ENCODE results near the gene COTL1. TPM values are rescaled to one million over a fixed set of nuclear protein-coding genes. Genes with fewer than 3 reads are reported as not detected.

COTL1 gene
- total RNA-seq, 1 donor from 2014 or later = 210 TPM

DNA sequence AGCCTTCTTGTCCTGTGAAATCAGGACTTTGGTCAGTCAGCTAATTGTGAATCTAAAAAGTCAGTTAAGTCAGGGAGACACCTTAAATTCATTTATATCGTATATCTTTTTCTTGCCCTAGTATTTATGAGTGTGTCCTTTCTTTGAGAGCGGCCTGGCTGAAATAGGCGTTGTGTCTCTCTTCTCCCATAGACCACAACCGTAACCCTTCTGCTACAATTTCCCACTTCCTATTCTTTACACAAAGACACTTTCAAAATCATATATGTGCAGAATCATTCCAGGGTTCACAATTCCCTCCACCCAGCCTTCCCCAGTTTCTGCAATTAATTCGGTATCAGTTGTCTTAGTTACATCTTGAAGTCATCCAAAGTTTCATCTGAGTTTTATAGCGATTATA is 14.0 kb upstream of the COTL1 start:
- TF ChIP-seq, protein P1, sequence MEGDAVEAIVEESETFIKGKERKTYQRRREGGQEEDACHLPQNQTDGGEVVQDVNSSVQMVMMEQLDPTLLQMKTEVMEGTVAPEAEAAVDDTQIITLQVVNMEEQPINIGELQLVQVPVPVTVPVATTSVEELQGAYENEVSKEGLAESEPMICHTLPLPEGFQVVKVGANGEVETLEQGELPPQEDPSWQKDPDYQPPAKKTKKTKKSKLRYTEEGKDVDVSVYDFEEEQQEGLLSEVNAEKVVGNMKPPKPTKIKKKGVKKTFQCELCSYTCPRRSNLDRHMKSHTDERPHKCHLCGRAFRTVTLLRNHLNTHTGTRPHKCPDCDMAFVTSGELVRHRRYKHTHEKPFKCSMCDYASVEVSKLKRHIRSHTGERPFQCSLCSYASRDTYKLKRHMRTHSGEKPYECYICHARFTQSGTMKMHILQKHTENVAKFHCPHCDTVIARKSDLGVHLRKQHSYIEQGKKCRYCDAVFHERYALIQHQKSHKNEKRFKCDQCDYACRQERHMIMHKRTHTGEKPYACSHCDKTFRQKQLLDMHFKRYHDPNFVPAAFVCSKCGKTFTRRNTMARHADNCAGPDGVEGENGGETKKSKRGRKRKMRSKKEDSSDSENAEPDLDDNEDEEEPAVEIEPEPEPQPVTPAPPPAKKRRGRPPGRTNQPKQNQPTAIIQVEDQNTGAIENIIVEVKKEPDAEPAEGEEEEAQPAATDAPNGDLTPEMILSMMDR (IDR thresholded peaks at IDR 0.05; ENCODE audit: insufficient read depth, low read length, poor library complexity, severe bottlenecking) = no peak
- no peak for DNase-seq (ENCODE audit: low read depth)
- H3K4me3 ChIP-seq (ENCODE audit: low read depth, low read length) = no peak overlapping the region
- H3K36me3 ChIP-seq (ENCODE audit: control insufficient read depth, insufficient read depth, low read length) = no peaks in the 10 kb centered on the region
- no peaks in the 10 kb centered on the region for H3K27me3 ChIP-seq (ENCODE audit: control insufficient read depth, insufficient read depth, low read length)

DNA sequence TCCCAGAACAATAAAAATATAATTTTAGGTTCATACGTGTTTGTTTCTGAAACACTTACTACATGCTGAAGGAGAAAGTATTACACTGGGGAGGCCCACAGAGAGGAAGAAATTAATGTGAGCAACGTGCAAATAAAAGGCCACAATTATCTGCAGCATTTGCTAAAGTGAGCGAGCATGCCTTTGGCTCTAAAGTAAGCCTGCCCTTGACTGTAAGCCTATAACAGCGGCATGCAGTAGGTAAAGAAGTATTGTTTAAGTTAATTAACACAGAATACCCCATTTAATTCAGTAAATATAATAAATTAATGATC is 13.2 kb upstream of the COTL1 start:
- no peak for DNase-seq (ENCODE audit: low read depth)
- no peak overlapping the region for H3K4me3 ChIP-seq (ENCODE audit: low read depth, low read length)
- no peaks in the 10 kb centered on the region for H3K27me3 ChIP-seq (ENCODE audit: control insufficient read depth, insufficient read depth, low read length)
- no peaks in the 10 kb centered on the region for H3K36me3 ChIP-seq (ENCODE audit: control insufficient read depth, insufficient read depth, low read length)
- TF ChIP-seq, protein P1 (IDR thresholded peaks at IDR 0.05; ENCODE audit: insufficient read depth, low read length, poor library complexity, severe bottlenecking) = no peak

DNA sequence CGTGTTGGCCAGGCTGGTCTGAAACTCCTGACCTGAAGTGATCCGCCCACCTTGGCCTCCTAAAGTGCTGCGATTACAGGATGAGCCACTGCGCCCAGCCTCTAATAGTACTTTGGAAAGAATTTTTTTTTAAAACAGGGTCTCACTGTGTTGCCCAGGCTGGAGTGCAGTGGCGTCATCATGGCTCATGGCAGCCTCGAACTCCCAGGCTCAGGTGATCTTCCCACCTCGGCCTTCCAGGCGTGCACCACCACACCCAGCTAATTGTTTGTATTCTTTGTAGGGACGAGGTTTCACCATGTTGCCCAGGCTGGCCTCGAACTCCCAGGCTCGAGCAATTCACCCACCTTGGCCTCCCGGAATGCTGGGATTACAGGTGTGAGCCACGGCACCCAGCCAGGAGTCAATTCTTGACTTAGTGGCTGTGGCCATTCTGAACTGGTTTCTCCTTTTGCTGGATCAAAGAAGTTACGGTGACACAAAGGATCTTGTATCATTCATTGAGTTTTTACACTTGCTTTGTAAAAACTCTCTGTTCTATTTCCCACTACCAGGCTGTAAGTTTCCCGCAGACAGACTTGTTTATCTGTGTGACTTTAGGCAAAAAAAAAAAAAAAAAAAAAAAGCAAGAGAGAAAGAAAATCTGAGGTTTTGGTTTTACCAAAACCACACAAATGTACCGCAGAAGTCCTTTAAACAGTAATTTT is 12.7 kb upstream of the COTL1 start:
- no peaks in the 10 kb centered on the region for H3K36me3 ChIP-seq (ENCODE audit: control insufficient read depth, insufficient read depth, low read length)
- DNase-seq (ENCODE audit: low read depth) = no peak
- TF ChIP-seq, protein P1 (IDR thresholded peaks at IDR 0.05; ENCODE audit: insufficient read depth, low read length, poor library complexity, severe bottlenecking) = no peak
- no peak overlapping the region for H3K4me3 ChIP-seq (ENCODE audit: low read depth, low read length)
- no peaks in the 10 kb centered on the region for H3K27me3 ChIP-seq (ENCODE audit: control insufficient read depth, insufficient read depth, low read length)

- no peaks in the 10 kb centered on the region for H3K27me3 ChIP-seq (ENCODE audit: control insufficient read depth, insufficient read depth, low read length)
- no peak for DNase-seq (ENCODE audit: low read depth)
- TF ChIP-seq, protein P1 (IDR thresholded peaks at IDR 0.05; ENCODE audit: insufficient read depth, low read length, poor library complexity, severe bottlenecking) = no peak
Measured at GRCh38 chr16:84630009-84630408, 12.1 kb upstream of the COTL1 start.

DNA sequence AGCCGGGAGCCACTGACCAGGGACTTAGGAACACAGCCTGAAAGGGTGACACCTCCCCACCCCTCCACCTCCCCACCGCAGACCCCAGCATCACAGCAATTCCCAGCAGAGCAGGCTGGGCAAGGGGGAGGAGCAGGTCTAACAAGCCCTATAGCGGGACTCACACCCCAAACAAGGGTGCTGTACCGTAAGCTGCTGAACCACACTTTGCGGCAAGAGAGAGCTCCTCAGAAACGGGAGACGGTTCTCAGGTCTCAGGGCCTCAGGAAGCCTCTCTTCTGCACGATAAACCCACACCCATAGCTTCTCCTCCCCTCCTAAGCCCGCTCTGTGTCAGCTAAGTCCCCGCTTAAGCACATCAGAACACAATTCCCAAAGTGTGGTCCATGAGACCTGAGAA is 11.7 kb upstream of the COTL1 start:
- no peak for DNase-seq (ENCODE audit: low read depth)
- no peaks in the 10 kb centered on the region for H3K36me3 ChIP-seq (ENCODE audit: control insufficient read depth, insufficient read depth, low read length)
- no peaks in the 10 kb centered on the region for H3K27me3 ChIP-seq (ENCODE audit: control insufficient read depth, insufficient read depth, low read length)
- no peak overlapping the region for H3K4me3 ChIP-seq (ENCODE audit: low read depth, low read length)
- TF ChIP-seq, protein P1 (IDR thresholded peaks at IDR 0.05; ENCODE audit: insufficient read depth, low read length, poor library complexity, severe bottlenecking) = no peak

More at GRCh38 chr16:84630009-84630408, 12.1 kb upstream of the COTL1 start:
- Histone ChIP-seq H3K4me3 (ENCODE audit: low read depth, low read length) (no peak overlapping the region), H3K36me3 (ENCODE audit: control insufficient read depth, insufficient read depth, low read length) (no peaks in the 10 kb centered on the region)

- Histone ChIP-seq H3K4me3 (ENCODE audit: low read depth, low read length) (no peak overlapping the region), H3K36me3 (ENCODE audit: control insufficient read depth, insufficient read depth, low read length) (no peaks in the 10 kb centered on the region), H3K27me3 (ENCODE audit: control insufficient read depth, insufficient read depth, low read length) (no peaks in the 10 kb centered on the region)
- no peak for DNase-seq (ENCODE audit: low read depth)
- TF ChIP-seq, protein P1 (IDR thresholded peaks at IDR 0.05; ENCODE audit: insufficient read depth, low read length, poor library complexity, severe bottlenecking) = no peak
Measured at GRCh38 chr16:84628226-84628731, 10.4 kb upstream of the COTL1 start.

All from kidney epithelial cell (primary cell).